ENCODE measurements around the gene RGS21. TPM values are rescaled to one million over a fixed set of nuclear protein-coding genes. Genes with fewer than 3 reads are reported as not detected.

RGS21 gene
- not detected for polyA plus RNA-seq (2013, experiment 1 of 2)
- 0.03 TPM for polyA plus RNA-seq (2013, experiment 2 of 2)

- no peak within 1 kb of the TSS for H2BK120ac ChIP-seq (ENCODE audit: low read depth, low read length)
- DNase-seq: no peak
- H3K27ac ChIP-seq (ENCODE audit: low read depth, low read length): no peak within 1 kb of the TSS
- no peak within 1 kb of the TSS for H3K56ac ChIP-seq (ENCODE audit: low read length)
- H3K9ac ChIP-seq (ENCODE audit: low read length): no peak within 1 kb of the TSS
- no peak within 1 kb of the TSS for H4K8ac ChIP-seq (ENCODE audit: low read depth, low read length)
- no peaks in the 10 kb centered on the region for H3K36me3 ChIP-seq (ENCODE audit: control insufficient read depth, insufficient read depth, low read length)
- WGBS (ENCODE audit: extremely low coverage, insufficient coverage, low lambda C conversion rate): no CpG with 5 or more reads among the region's 2 CpGs
- H3K18ac ChIP-seq (ENCODE audit: low read length): no peak within 1 kb of the TSS
- no peak within 1 kb of the TSS for H3K4me3 ChIP-seq (ENCODE audit: low read length)
- H2BK5ac ChIP-seq (ENCODE audit: low read length): no peak within 1 kb of the TSS
- no peak within 1 kb of the TSS for H3K4me2 ChIP-seq (ENCODE audit: low read length)
- H3K27me3 ChIP-seq (ENCODE audit: insufficient read depth, low read length, poor library complexity): no peaks in the 10 kb centered on the region
- H2AK5ac ChIP-seq (ENCODE audit: low read length): no peak within 1 kb of the TSS
- no peaks in the 10 kb centered on the region for H3K4me1 ChIP-seq (ENCODE audit: control insufficient read depth, low read depth, low read length)
- H3K79me2 ChIP-seq (ENCODE audit: control insufficient read depth, insufficient read depth, low read length): no peaks in the 10 kb centered on the region
- no peak within 1 kb of the TSS for H4K5ac ChIP-seq (ENCODE audit: low read length)
- H3K4ac ChIP-seq (ENCODE audit: low read depth, low read length): no peak within 1 kb of the TSS
- H3K23ac ChIP-seq (ENCODE audit: low read length): no peak within 1 kb of the TSS
- H3K79me1 ChIP-seq (ENCODE audit: low read length): no peaks in the 10 kb centered on the region
- no peak within 1 kb of the TSS for H2BK15ac ChIP-seq (replicated peaks; ENCODE audit: low read depth)
Measured at GRCh38 chr1:192316942-192317450, at the start of gene RGS21. TSS of gene RGS21 (plus strand) at chr1:192316992. CDS start at chr1:192343037, 26,045 bp downstream.

GRCh38 chr1:192268468-192269052, 48.2 kb upstream of the RGS21 start:
- H3K4me1 ChIP-seq (ENCODE audit: control insufficient read depth, low read depth, low read length): no peaks in the 10 kb centered on the region
- no peak overlapping the region for H3K23ac ChIP-seq (ENCODE audit: low read length)
- no peaks in the 10 kb centered on the region for H3K27me3 ChIP-seq (ENCODE audit: insufficient read depth, low read length, poor library complexity)
- H2BK5ac ChIP-seq (ENCODE audit: low read length): no peak overlapping the region
- no CpG with 5 or more reads among the region's 6 CpGs for WGBS (ENCODE audit: extremely low coverage, insufficient coverage, low lambda C conversion rate)
- no peak overlapping the region for H2BK15ac ChIP-seq (replicated peaks; ENCODE audit: low read depth)
- H2BK120ac ChIP-seq (ENCODE audit: low read depth, low read length): no peak overlapping the region
- H3K4ac ChIP-seq (ENCODE audit: low read depth, low read length): no peak overlapping the region
- H3K79me2 ChIP-seq (ENCODE audit: control insufficient read depth, insufficient read depth, low read length): no peaks in the 10 kb centered on the region
- no peaks in the 10 kb centered on the region for H3K79me1 ChIP-seq (ENCODE audit: low read length)
- H3K36me3 ChIP-seq (ENCODE audit: control insufficient read depth, insufficient read depth, low read length): no peaks in the 10 kb centered on the region
- H3K18ac ChIP-seq (ENCODE audit: low read length): no peak overlapping the region
- H4K5ac ChIP-seq (ENCODE audit: low read length): no peak overlapping the region
- no peak overlapping the region for H4K8ac ChIP-seq (ENCODE audit: low read depth, low read length)
- no peak overlapping the region for H3K56ac ChIP-seq (ENCODE audit: low read length)
- H3K27ac ChIP-seq (ENCODE audit: low read depth, low read length): no peak overlapping the region
- no peak overlapping the region for H3K9ac ChIP-seq (ENCODE audit: low read length)
- no peak overlapping the region for H3K4me3 ChIP-seq (ENCODE audit: low read length)
- no peak overlapping the region for H2AK5ac ChIP-seq (ENCODE audit: low read length)
- no peak overlapping the region for H3K4me2 ChIP-seq (ENCODE audit: low read length)
- no peak for DNase-seq

- Histone ChIP-seq H3K56ac (ENCODE audit: low read length) (no peak overlapping the region), H3K4me3 (ENCODE audit: low read length) (no peak overlapping the region), H2BK15ac (replicated peaks; ENCODE audit: low read depth) (no peak overlapping the region), H3K18ac (ENCODE audit: low read length) (no peak overlapping the region), H4K8ac (ENCODE audit: low read depth, low read length) (no peak overlapping the region), H3K4ac (ENCODE audit: low read depth, low read length) (no peak overlapping the region), H3K4me2 (ENCODE audit: low read length) (no peak overlapping the region), H3K4me1 (ENCODE audit: control insufficient read depth, low read depth, low read length) (no peaks in the 10 kb centered on the region), H2AK5ac (ENCODE audit: low read length) (no peak overlapping the region), H3K27me3 (ENCODE audit: insufficient read depth, low read length, poor library complexity) (no peaks in the 10 kb centered on the region), H3K79me2 (ENCODE audit: control insufficient read depth, insufficient read depth, low read length) (no peaks in the 10 kb centered on the region), H4K5ac (ENCODE audit: low read length) (no peak overlapping the region), H3K36me3 (ENCODE audit: control insufficient read depth, insufficient read depth, low read length) (no peaks in the 10 kb centered on the region), H2BK5ac (ENCODE audit: low read length) (no peak overlapping the region), H3K27ac (ENCODE audit: low read depth, low read length) (no peak overlapping the region), H3K23ac (ENCODE audit: low read length) (no peak overlapping the region), H3K79me1 (ENCODE audit: low read length) (no peaks in the 10 kb centered on the region), H2BK120ac (ENCODE audit: low read depth, low read length) (no peak overlapping the region), H3K9ac (ENCODE audit: low read length) (no peak overlapping the region)
- DNase-seq: no peak
- no CpG with 5 or more reads among the region's 1 CpG for WGBS (ENCODE audit: extremely low coverage, insufficient coverage, low lambda C conversion rate)
Measured at GRCh38 chr1:192270398-192270797, 46.4 kb upstream of the RGS21 start.

GRCh38 chr1:192272732-192273131, 44.1 kb upstream of the RGS21 start:
- no peaks in the 10 kb centered on the region for H3K79me2 ChIP-seq (ENCODE audit: control insufficient read depth, insufficient read depth, low read length)
- H3K79me1 ChIP-seq (ENCODE audit: low read length): no peaks in the 10 kb centered on the region
- DNase-seq: no peak
- H3K4ac ChIP-seq (ENCODE audit: low read depth, low read length): no peak overlapping the region
- H3K9ac ChIP-seq (ENCODE audit: low read length): no peak overlapping the region
- H3K4me3 ChIP-seq (ENCODE audit: low read length): no peak overlapping the region
- no peak overlapping the region for H3K56ac ChIP-seq (ENCODE audit: low read length)
- no peak overlapping the region for H2AK5ac ChIP-seq (ENCODE audit: low read length)
- H4K8ac ChIP-seq (ENCODE audit: low read depth, low read length): no peak overlapping the region
- H3K23ac ChIP-seq (ENCODE audit: low read length): no peak overlapping the region
- no peak overlapping the region for H2BK120ac ChIP-seq (ENCODE audit: low read depth, low read length)
- no peak overlapping the region for H3K4me2 ChIP-seq (ENCODE audit: low read length)
- no peak overlapping the region for H2BK15ac ChIP-seq (replicated peaks; ENCODE audit: low read depth)
- no peak overlapping the region for H3K18ac ChIP-seq (ENCODE audit: low read length)
- no peaks in the 10 kb centered on the region for H3K27me3 ChIP-seq (ENCODE audit: insufficient read depth, low read length, poor library complexity)
- no CpG with 5 or more reads among the region's 3 CpGs for WGBS (ENCODE audit: extremely low coverage, insufficient coverage, low lambda C conversion rate)
- no peak overlapping the region for H3K27ac ChIP-seq (ENCODE audit: low read depth, low read length)
- no peaks in the 10 kb centered on the region for H3K36me3 ChIP-seq (ENCODE audit: control insufficient read depth, insufficient read depth, low read length)
- no peaks in the 10 kb centered on the region for H3K4me1 ChIP-seq (ENCODE audit: control insufficient read depth, low read depth, low read length)
- H4K5ac ChIP-seq (ENCODE audit: low read length): no peak overlapping the region
- H2BK5ac ChIP-seq (ENCODE audit: low read length): no peak overlapping the region

- Histone ChIP-seq H3K79me1 (ENCODE audit: low read length) (no peaks in the 10 kb centered on the region), H2BK15ac (replicated peaks; ENCODE audit: low read depth) (no peak overlapping the region), H3K4me2 (ENCODE audit: low read length) (no peak overlapping the region), H3K27me3 (ENCODE audit: insufficient read depth, low read length, poor library complexity) (no peaks in the 10 kb centered on the region), H4K8ac (ENCODE audit: low read depth, low read length) (no peak overlapping the region), H3K27ac (ENCODE audit: low read depth, low read length) (no peak overlapping the region), H3K9ac (ENCODE audit: low read length) (no peak overlapping the region), H2BK120ac (ENCODE audit: low read depth, low read length) (no peak overlapping the region), H2BK5ac (ENCODE audit: low read length) (no peak overlapping the region), H3K23ac (ENCODE audit: low read length) (no peak overlapping the region), H3K56ac (ENCODE audit: low read length) (no peak overlapping the region), H2AK5ac (ENCODE audit: low read length) (no peak overlapping the region), H3K4ac (ENCODE audit: low read depth, low read length) (no peak overlapping the region), H3K4me1 (ENCODE audit: control insufficient read depth, low read depth, low read length) (no peaks in the 10 kb centered on the region), H3K4me3 (ENCODE audit: low read length) (no peak overlapping the region), H3K79me2 (ENCODE audit: control insufficient read depth, insufficient read depth, low read length) (no peaks in the 10 kb centered on the region), H4K5ac (ENCODE audit: low read length) (no peak overlapping the region), H3K36me3 (ENCODE audit: control insufficient read depth, insufficient read depth, low read length) (no peaks in the 10 kb centered on the region), H3K18ac (ENCODE audit: low read length) (no peak overlapping the region)
- WGBS (ENCODE audit: extremely low coverage, insufficient coverage, low lambda C conversion rate): no CpG with 5 or more reads among the region's 3 CpGs
- no peak for DNase-seq
Measured at GRCh38 chr1:192274588-192274987, 42.2 kb upstream of the RGS21 start.

- WGBS (ENCODE audit: extremely low coverage, insufficient coverage, low lambda C conversion rate): no CpG with 5 or more reads among the region's 1 CpG
- no peak overlapping the region for H3K4ac ChIP-seq (ENCODE audit: low read depth, low read length)
Measured at GRCh38 chr1:192277635-192278034, 39.2 kb upstream of the RGS21 start.

More at GRCh38 chr1:192277635-192278034, 39.2 kb upstream of the RGS21 start:
- no peaks in the 10 kb centered on the region for H3K36me3 ChIP-seq (ENCODE audit: control insufficient read depth, insufficient read depth, low read length)
- no peaks in the 10 kb centered on the region for H3K27me3 ChIP-seq (ENCODE audit: insufficient read depth, low read length, poor library complexity)
- no peaks in the 10 kb centered on the region for H3K4me1 ChIP-seq (ENCODE audit: control insufficient read depth, low read depth, low read length)
- H3K9ac ChIP-seq (ENCODE audit: low read length): no peak overlapping the region
- no peak overlapping the region for H3K4me3 ChIP-seq (ENCODE audit: low read length)
- no peak overlapping the region for H3K56ac ChIP-seq (ENCODE audit: low read length)
- no peak overlapping the region for H2BK15ac ChIP-seq (replicated peaks; ENCODE audit: low read depth)
- H3K79me2 ChIP-seq (ENCODE audit: control insufficient read depth, insufficient read depth, low read length): no peaks in the 10 kb centered on the region
- no peak overlapping the region for H3K4me2 ChIP-seq (ENCODE audit: low read length)
- DNase-seq: no peak
- no peak overlapping the region for H4K5ac ChIP-seq (ENCODE audit: low read length)
- no peak overlapping the region for H2BK120ac ChIP-seq (ENCODE audit: low read depth, low read length)
- no peak overlapping the region for H4K8ac ChIP-seq (ENCODE audit: low read depth, low read length)
- H3K18ac ChIP-seq (ENCODE audit: low read length): no peak overlapping the region
- no peak overlapping the region for H3K23ac ChIP-seq (ENCODE audit: low read length)
- H3K27ac ChIP-seq (ENCODE audit: low read depth, low read length): no peak overlapping the region
- no peak overlapping the region for H2AK5ac ChIP-seq (ENCODE audit: low read length)
- no peak overlapping the region for H2BK5ac ChIP-seq (ENCODE audit: low read length)
- no peaks in the 10 kb centered on the region for H3K79me1 ChIP-seq (ENCODE audit: low read length)
